GM12801 (cell line): ENCODE data around the gene FOXE1.

Experiments used
- CTCF ChIP-seq: IDR thresholded peaks from one replicate; pipeline ENCODE4 v1.5.1; 2011; ENCODE audit warnings: control low read depth; ENCODE audit not compliant: insufficient read length; ENCODE audit errors: extremely low read depth

Gene FOXE1

GRCh38 chr9:97858393-97858713 is 5.3 kb downstream of the FOXE1 start:
- no peak for TF ChIP-seq CTCF

- TF ChIP-seq CTCF: no peak
Measured at GRCh38 chr9:97858826-97859225, 5.8 kb downstream of the FOXE1 start.

GRCh38 chr9:97859346-97859745 is 6.3 kb downstream of the FOXE1 start:
- no peak for TF ChIP-seq CTCF

GRCh38 chr9:97860451-97861147 is 7.6 kb downstream of the FOXE1 start:
- TF ChIP-seq CTCF: no peak

- no peak for TF ChIP-seq CTCF
Measured at GRCh38 chr9:97861148-97861475, 8.1 kb downstream of the FOXE1 start.

- TF ChIP-seq CTCF: no peak
Measured at GRCh38 chr9:97863314-97863713, 10.3 kb downstream of the FOXE1 start.

GRCh38 chr9:97864396-97864795 is 11.4 kb downstream of the FOXE1 start:
- TF ChIP-seq CTCF: no peak

GRCh38 chr9:97866300-97866699 is 13.3 kb downstream of the FOXE1 start:
- no peak for TF ChIP-seq CTCF
